GM12865 (cell line): ENCODE data around the gene ARHGAP22.

Source experiments
- DNase-seq: peaks from one replicate; pipeline ENCODE4 v3.0.0; 2010; ENCODE audit warnings: low read depth
- H3K4me3 ChIP-seq: 2 replicates; pipeline ENCODE4 v1.5.1; 2011; ENCODE audit warnings: mild to moderate bottlenecking, low read depth, low read length, control low read depth
- CTCF ChIP-seq: IDR thresholded peaks from 2 replicates; pipeline ENCODE4 v1.5.1; 2011; ENCODE audit warnings: low read length, control low read depth, low read depth, inconsistent platforms; ENCODE audit not compliant: insufficient read depth; ENCODE audit errors: missing control alignments

The ARHGAP22 gene

GRCh38 chr10:48543182-48543844 is 61.6 kb downstream of the ARHGAP22 start:
- no peak for TF ChIP-seq CTCF
- DNase-seq = no peak
- no peak overlapping the region for H3K4me3 ChIP-seq

GRCh38 chr10:48542471-48543181 is 62.2 kb downstream of the ARHGAP22 start:
- no peak overlapping the region for H3K4me3 ChIP-seq
- TF ChIP-seq CTCF = no peak
- no peak for DNase-seq

- DNase-seq = no peak
- H3K4me3 ChIP-seq = no peak overlapping the region
- TF ChIP-seq CTCF = no peak
Measured at GRCh38 chr10:48541144-48541795, 63.6 kb downstream of the ARHGAP22 start.

GRCh38 chr10:48538611-48539010 is 66.3 kb downstream of the ARHGAP22 start:
- TF ChIP-seq CTCF = no peak
- DNase-seq = no peak
- no peak overlapping the region for H3K4me3 ChIP-seq

- DNase-seq = no peak
- no peak for TF ChIP-seq CTCF
- no peak overlapping the region for H3K4me3 ChIP-seq
Measured at GRCh38 chr10:48536916-48537890, 67.7 kb downstream of the ARHGAP22 start.

- no peak for TF ChIP-seq CTCF
- H3K4me3 ChIP-seq = no peak overlapping the region
Measured at GRCh38 chr10:48536156-48536500, 68.7 kb downstream of the ARHGAP22 start.

More at GRCh38 chr10:48536156-48536500, 68.7 kb downstream of the ARHGAP22 start:
- DNase-seq = no peak
